SU-DHL-6 (cell line): ENCODE measurements around the gene SHKBP1.

ENCODE experiments used
- EZH2phosphoT487 ChIP-seq: fragments of 200-600 bp; sonication (generic), shearing (Covaris generic); conservative IDR thresholded peaks from 2 replicates; pipeline ENCODE4 v1.6.1; 2018; ENCODE audit warnings: mild to moderate bottlenecking, antibody characterized with exemption, low read length, moderate library complexity, mixed read lengths
- TF ChIP-seq, protein P1 (sequence below): fragments of 200-600 bp; sonication (generic); IDR thresholded peaks from one replicate; pipeline ENCODE4 v1.5.1; 2017; ENCODE audit warnings: antibody characterized with exemption, mild to moderate bottlenecking, low read length, moderate library complexity; ENCODE audit not compliant: insufficient read depth, poor library complexity, severe bottlenecking

DNA sequence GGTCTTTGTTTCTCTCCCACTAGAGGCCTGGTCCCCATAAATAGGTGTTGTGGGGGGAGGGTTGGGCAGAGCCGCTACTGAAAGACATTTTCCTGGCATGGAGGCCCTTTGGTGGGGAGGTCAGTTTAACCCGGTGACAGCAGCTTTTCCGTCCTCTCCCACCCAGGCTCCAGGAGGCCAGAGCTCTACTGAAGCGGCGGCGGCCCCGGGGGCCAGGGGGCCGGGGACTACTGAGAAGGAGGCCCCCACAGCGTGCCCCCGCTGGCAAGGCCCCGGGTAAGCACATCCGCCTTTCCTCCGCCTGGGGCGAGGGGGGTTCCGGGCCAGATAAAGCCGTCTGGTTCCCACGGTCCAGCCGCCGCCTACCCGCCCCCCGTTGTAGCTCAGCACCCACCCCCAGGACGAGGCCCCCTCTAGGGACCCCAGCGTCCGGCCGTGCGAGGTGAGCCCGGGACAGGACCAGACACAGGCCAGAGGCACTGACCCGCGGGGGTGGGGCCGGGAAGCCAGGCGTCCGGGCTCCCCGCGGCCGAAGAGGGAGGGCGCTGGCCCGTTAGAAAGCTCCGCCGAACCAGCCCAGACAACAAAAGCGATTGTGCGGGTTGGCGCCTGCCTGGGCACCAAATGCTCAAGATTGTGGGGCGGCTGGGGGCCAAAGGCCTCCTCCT lies 23.4 kb downstream of the SHKBP1 start:
- TF ChIP-seq, protein P1, sequence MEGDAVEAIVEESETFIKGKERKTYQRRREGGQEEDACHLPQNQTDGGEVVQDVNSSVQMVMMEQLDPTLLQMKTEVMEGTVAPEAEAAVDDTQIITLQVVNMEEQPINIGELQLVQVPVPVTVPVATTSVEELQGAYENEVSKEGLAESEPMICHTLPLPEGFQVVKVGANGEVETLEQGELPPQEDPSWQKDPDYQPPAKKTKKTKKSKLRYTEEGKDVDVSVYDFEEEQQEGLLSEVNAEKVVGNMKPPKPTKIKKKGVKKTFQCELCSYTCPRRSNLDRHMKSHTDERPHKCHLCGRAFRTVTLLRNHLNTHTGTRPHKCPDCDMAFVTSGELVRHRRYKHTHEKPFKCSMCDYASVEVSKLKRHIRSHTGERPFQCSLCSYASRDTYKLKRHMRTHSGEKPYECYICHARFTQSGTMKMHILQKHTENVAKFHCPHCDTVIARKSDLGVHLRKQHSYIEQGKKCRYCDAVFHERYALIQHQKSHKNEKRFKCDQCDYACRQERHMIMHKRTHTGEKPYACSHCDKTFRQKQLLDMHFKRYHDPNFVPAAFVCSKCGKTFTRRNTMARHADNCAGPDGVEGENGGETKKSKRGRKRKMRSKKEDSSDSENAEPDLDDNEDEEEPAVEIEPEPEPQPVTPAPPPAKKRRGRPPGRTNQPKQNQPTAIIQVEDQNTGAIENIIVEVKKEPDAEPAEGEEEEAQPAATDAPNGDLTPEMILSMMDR, result no peak
- TF ChIP-seq EZH2phosphoT487, result no peak
